GOT3 (cell line): ENCODE data around the gene HIGD1B.

Experiments used
- DNase-seq: peaks from one replicate; lab custom pipeline; 2025; ENCODE audit warnings: mixed read lengths; lab: John Stamatoyannopoulos, UW

Gene HIGD1B

GRCh38 chr17:44837196-44837595 is 10.5 kb upstream of the HIGD1B start:
- DNase-seq: no peak

GRCh38 chr17:44840274-44840673 is 7.4 kb upstream of the HIGD1B start:
- no peak for DNase-seq

DNA sequence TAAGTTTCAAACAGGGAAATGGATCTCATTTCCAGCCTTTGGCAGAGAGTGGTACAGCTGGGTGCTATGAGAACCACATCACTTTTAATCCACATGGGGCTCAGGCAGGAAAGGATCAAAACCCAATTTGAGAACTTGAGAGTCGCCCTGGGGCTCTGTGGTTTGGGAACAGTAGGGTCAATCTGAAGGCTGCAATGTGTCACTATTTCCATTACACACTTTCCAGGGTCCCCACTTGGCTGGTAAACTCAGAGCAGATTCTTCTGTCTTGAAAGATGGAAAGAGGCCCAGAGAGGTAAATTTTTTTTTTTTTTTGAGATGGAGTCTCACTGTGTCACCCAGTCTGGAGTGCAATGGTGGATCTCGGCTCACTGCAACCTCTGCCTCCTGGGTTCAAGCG is 6.7 kb upstream of the HIGD1B start:
- no peak for DNase-seq

DNA sequence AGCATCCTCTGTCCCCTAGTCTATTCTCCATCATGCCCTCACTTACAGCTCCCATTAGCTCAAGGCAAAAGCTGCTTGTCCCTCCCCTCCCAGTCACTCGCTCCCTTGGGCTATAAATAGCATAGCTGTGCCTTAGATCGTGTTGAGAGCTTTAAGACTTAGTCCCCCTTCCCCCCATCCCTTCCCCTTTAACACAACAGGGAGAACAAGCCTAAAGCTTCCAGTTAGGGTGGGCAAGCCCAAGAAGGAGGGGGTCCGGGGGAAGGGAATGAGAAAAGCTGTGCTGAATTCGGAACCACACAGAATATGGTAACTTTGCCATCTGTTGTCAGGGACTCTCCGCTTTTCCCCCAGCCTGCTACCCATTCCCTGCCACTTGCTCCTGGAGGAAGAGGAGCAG is 4.9 kb upstream of the HIGD1B start:
- no peak for DNase-seq

GRCh38 chr17:44844390-44844830 is 3.3 kb upstream of the HIGD1B start:
- no peak for DNase-seq

DNA sequence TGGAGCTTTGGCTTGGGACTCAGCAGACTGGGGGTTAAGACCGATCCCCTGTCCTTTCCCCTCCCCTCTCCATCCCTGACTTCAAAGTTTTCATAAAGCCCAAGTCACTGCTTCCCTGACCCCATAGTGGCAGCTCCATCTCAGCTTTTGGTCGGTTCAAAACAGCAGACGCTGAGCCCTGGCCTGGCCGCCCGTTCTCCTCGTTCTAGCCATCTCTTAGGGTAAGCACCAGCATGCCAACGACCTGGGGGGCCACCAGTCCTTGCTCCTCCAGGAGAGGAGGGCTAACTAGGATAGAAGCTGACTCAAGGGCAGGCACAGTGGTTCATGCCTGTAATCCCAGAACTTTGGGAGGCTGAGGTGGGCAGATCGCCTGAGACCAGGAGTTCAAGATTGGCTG is 1.5 kb upstream of the HIGD1B start:
- no peak for DNase-seq

- DNase-seq: no peak
These were observed 643 bp downstream of the HIGD1B start for GRCh38 chr17:44848257-44848795.

DNA sequence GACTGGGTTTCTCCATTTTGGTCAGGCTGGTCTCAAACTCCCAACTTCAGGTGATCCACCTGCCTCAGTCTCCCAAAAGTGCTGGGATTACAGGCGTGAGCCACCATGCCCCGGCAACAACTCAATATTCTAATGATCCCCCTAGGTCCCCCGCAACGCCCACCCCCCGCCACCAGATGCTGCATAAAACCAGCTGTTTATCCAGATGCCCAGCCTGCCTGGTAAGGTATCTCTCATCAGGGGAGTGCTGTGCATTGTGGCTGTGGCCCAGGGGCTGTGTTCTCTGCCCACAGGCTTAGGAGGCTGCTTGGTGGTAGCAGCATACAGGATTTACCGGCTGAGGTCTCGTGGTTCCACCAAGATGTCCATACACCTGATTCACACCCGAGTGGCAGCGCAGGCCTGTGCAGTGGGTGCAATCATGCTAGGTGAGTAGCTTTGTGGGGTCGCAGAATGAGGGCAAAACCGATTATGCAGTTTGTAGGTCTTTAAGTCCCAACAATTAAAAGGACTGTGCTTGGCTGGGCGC is 1.3 kb downstream of the HIGD1B start:
- DNase-seq: no peak

DNA sequence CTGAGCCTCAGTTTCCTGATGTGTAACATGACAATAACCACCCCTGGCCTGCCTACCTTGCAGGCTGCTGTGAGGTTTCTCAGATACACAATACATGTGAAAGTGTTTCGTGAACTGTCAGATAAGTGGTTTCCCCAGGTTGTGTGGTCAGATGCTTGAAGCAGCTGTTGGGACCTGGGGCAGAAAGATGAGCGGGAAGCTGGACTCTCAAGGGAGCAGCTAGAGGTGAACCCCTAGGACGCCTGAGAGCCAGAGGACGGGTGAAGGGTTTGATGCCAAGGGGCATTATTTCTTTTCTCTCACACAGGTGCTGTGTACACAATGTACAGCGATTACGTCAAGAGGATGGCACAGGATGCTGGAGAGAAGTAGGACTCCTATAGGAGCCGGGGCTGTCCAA is 2.3 kb downstream of the HIGD1B start:
- DNase-seq: no peak

DNA sequence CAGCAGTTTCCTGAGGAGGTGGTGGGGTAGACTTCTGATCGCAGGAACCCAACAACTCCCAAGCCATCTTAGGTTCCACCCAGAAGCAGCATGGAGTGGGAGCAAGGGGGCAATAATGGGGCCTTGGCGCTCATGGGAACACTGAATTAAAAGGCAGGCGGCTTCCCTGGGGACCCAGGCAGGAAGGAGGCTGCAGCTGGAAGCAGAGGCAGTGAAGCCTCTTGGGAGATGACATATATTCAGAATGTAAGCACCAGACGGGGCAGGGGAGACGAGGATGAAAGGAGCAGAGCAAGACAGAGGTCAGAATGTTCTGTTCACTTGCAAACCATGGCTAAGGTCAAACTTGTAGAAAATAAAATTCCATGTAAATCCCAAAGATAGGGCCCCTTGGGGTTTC is 2.9 kb downstream of the HIGD1B start:
- no peak for DNase-seq

DNA sequence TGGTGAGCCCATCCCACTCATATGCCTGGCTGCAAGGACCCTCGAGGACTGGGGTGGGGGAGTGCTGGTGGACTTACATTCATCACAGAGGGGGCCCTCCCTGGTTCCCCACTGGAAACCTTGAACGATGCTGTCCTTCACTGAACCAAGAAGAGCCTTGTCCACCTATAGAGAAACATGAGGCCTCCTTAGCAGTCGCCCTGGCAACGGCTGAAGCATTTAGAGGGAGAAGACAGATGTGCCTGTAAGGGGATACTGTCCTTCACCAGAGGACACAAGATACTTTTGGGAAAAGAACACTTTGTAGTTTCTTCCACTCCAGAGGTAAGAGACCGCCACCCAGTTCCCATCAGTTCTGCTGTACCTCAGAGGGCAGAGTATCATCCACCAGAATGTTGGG is 6.5 kb downstream of the HIGD1B start:
- no peak for DNase-seq

GRCh38 chr17:44859701-44860100 is 12.0 kb downstream of the HIGD1B start:
- no peak for DNase-seq

DNA sequence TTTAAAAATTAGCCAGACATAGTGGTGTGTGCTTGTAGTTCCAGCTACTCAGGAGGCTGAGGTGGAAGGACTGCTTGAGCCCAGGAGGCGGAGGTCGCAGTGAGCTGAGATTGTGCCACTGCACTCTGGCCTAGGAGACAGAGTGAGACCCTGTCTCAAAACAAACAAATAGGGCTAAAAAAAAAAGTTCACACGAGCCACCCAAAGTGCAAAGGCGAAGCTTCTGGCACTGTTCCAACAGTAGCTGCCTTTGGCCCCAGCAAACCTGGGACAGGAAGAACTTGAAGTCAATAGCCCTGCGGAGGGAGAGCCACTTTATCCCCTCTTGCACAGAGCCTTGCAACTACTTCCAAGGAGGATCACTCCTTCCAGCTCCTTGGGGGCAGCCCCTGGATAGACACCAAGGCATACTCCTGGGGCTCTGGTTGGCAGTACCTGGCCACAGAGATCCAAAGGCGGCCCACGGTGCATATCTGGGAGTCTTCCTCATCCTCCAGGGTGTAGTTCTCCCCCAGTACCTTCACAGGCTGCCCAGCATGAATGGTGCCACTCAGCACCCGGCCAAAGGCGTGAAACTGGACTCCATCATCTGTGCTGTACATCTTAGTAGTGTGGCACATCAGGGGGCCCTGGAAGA is 14.7 kb downstream of the HIGD1B start:
- no peak for DNase-seq

GRCh38 chr17:44863061-44863918 is 15.6 kb downstream of the HIGD1B start:
- DNase-seq: no peak

GRCh38 chr17:44864831-44865230 is 17.1 kb downstream of the HIGD1B start:
- no peak for DNase-seq

DNA sequence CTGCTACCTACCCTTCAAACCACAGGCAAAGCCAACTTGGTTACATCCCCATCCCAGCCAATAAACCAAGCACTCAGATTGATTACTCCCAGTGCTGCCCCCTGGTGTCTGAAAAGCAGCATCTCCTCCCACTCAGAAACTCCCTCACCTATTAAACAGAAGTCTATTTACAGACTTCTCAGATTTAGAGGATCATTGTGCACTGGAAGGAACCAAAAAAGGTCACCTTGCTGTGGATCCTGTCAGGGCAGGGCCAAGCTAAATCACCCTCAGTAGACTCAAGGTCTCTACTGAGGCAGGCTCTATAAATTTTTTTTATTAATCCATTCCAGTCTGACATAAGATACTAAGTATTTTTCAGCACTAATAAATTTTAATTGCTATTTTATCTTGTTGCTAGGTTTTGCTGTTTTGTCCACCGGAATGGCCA is 17.6 kb downstream of the HIGD1B start:
- DNase-seq: no peak

GRCh38 chr17:44865931-44866330 is 18.2 kb downstream of the HIGD1B start:
- no peak for DNase-seq

DNA sequence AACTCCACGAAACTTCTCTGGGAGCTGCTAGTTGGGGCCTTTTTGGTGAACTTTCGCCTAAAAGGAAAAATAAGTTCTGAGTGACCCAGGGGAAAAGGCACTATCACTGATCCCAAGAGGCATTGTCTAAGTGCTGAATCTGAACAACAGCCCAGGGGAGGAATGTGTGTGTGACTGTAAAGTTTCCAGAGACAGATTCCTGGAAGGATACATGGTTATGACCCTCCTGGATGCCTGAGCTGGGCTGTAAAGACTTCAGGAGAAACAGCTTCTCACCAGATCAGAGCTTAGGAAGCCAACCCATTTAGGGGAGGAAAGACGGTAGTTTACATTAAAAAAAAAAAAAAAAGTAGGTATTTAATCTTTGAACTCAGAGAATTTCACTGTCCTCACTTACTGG is 20.2 kb downstream of the HIGD1B start:
- DNase-seq: no peak

- DNase-seq: no peak
These were observed 23.9 kb downstream of the HIGD1B start for GRCh38 chr17:44871556-44871955.

DNA sequence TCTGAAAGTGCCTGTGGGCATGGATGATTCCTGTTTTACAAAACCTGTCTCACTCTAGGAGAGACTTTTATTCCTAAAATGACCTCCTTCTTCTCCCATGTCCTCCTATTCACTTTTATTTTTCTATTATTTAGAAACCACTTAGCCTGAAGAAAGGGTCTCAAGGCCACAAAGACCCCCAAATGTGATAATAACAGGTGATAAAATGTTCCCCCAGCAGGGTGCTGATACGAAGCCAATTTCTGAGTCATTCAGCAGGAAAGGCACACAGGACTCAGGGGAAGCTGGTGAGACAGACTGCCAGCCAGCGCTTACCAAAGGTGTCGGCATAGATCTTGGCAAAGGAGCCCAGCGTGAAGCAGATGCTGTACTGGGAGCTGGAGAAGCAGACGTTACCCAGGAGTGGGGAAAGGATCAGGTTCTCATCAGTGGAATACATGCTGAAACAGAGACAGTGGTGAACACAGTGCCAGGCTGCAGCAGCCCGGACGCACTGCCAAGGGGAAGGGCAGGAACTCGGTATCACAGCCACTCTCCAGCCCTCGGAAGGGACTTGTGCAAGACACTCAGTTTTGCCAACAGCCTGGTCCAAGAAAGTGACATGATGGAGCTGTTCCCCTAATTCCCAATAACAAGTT is 24.6 kb downstream of the HIGD1B start:
- DNase-seq: no peak

DNA sequence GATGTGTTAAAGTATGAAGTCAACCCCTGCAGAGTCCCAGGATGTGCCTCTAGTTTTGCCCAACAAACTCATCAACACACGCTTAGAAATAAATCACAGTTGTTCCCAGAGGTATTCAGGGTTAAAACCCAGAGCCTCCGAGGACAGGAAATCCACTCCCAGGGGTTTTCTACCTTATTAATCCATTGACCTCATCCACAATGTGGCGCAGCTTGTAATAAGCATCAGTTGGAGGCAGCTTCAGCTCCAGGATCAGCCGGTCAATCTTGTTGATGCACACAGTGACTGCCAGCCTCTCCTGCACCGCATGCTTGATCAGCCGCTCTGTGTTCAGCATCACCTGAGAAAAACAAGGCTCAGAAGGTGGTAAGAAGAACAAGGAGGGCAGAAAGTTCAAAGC is 28.1 kb downstream of the HIGD1B start:
- no peak for DNase-seq

- no peak for DNase-seq
These were observed 29.4 kb downstream of the HIGD1B start for GRCh38 chr17:44877121-44877520.
